DMS53 treated with DMSO at 0.1 percent for 48 hours (cell line): ENCODE data around the gene MED27.

ENCODE experiments used
- DNase-seq: peaks from one replicate; lab custom pipeline; 2025; ENCODE audit not compliant: unreplicated experiment; lab: John Stamatoyannopoulos, UW

Gene MED27, protein sequence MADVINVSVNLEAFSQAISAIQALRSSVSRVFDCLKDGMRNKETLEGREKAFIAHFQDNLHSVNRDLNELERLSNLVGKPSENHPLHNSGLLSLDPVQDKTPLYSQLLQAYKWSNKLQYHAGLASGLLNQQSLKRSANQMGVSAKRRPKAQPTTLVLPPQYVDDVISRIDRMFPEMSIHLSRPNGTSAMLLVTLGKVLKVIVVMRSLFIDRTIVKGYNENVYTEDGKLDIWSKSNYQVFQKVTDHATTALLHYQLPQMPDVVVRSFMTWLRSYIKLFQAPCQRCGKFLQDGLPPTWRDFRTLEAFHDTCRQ

DNA sequence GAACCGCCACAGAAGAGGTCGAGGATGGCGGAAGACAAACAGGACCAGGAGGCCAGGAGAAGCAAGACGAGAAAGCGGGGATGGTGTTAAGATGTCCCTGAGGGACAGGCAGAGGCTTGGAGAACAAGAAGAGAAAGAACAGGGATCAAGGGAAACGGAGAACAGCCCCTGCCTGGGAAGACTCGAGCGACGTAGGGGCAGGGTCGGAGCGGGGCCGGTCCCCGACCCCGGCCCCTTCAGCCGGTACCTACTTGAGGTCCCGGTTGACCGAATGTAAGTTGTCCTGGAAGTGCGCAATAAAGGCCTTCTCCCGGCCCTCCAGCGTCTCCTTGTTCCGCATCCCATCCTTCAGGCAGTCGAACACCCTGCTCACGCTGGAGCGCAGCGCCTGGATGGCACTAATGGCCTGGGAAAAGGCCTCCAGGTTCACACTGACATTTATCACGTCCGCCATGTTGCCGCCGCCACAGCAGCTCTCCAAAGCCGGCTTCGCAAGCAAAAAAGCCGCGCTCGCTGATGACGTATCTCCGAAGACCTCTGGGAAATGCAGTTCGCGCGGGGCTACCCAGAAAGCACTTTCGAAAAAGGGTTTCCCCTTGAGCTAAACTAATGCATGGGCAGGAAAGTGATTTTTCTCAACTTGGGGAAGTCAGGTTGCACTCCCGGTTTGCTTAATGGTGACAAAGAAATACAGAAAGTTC, at the start of gene MED27:
TSS of gene MED27 (minus strand) at position 477 of the 701 bp plus-strand sequence. CDS start at position 454, 23 bp downstream.
- peak; percentile 82 for DNase-seq

DNA sequence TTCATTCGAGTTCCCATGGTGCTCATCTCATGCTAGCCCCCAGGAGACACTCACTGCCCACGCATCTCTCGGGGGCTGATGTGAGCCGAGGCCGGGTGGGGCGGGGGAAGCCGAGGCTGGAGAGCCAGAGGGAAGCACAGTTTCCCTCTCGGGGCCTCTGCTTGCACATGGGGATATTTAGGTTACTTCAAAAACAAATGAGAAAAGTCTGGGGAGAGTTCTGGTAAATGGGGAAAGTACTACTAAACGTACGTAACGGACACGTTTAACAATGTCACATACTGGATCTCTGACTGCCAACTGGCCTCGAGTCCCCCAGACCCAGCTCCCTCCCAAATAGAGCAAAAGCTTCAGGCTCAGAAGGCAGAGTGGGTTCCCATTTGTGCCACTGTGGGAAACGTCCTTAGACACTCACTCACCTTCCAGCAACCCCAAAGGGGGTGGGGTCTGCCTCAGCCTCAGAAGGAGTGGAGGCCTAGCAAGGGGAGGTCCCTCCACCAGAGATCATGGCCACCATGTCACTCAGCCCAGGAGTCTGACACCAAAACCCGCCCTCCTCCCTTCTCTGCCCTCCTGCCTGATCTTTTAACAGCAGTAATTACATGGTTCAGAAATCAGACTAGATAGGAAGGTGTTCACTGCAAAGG, 48.3 kb upstream of the MED27 start:
- no peak for DNase-seq

DNA sequence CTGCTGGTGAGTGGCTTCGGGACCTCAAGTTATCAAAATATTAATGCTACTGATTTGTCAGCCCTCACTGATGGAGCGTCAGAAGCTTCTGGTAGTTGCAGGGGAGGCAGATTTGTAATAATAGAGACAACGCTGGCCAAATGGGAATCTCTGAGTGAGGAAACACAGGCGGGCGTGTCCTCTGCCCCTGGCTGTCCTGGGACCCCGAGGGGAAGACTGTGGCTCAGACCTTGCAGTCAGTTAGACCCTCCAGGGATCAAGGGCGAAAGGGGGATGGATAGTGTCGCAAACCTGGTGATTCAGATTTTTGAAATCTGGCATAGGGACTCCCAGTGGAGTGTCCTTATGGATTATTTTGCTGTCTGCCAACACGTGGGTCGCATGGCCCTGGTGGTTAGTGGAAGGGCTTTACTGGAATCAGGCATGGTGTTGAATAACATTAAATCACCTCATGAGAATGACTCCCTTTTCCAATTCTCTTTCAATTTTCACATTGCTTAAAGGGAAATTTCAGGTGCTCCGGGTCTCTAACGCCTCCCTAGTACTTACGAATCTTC, 47.1 kb upstream of the MED27 start:
- no peak for DNase-seq

DNA sequence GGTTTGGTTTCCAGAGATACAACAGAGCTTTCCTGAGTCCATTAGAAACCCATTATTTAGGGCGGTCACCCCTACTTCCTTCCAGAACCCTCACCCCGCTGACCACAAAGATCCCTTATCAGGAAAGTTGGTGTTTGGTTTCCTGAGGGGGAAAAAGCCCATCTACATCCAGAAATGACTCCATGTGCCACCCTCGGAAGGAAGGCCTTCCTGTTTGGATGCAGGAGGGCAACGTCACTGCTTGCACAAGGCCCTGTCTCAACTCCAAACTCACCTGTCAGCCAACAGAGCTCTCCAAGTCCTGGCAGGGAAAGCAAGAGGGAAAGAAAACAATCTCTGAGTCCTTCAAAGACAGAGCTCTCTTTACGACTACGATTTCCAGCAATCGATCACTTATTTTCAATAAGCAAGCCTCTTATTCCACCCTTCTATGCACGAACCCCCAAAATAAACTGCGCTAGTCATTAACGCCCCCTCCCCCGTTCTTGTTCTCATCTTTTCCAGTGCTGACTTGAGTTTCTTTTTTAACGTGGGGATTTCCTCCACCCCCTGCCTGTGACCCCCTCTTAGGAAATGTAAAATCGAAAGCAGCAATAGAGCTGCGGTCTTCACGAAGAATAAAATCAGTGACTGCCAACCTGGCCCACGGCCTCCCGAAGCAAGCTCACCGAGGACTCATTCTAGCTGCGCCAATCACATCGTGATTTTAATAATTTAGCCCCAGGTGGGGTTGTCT, 46.4 kb upstream of the MED27 start:
- DNase-seq: no peak

DNA sequence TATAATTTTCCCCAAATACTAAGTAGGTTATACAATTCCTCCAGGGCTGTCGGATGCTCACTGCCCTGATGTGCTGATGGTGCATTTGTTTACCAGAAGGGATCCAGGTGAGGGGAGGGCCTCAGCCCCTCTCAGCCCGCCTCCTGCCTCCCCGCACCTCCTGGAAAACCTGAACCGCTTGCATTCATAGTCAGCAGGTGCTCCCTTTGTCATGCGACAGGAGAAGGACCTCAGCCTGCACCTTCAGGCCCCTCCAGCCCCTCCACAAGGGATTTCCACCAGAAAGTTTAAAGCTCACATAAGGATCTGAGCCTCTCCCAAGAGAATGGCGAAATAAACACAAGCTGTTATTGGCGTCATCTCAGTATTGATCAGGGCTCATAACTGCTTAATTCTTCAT, 45.7 kb upstream of the MED27 start:
- DNase-seq: no peak

DNA sequence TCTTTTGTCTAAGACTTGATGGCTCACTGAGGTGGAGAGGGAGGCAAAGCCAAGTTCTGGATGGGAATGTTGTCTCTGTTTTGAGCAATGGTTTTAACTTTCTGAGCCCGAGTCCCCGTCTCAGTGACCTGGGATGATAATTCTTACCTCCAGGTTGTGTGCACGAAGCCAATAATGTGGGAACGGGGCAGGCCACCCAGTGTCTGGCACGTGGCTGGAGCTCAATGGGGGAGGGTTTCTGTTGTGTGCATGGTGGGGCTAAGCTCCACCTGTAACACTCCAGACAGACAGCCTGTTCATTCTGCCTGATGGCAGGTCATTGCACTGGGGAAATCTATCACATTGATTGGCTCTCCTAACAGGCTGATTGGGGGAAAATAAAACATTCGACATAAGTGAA, 45.1 kb upstream of the MED27 start:
- DNase-seq: no peak

DNA sequence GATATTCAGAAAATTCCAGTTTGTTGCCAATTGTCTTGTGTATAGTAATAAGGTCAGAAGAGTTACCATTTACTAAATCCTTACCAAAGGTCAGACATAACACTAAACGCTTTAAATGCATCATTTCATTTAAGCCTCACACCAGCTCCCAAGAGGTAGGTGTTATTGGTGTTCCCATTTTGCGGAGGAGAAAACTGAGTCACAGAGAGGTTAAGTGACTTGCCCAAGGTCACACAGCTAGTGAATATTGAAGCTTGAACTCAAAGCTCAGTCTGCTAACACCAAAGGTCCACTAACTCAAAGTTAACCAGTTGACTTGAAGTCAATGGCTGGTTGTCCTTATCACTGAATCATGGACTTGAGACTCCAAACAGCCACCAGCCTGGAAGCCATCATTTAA, 41.4 kb upstream of the MED27 start:
- no peak for DNase-seq

DNA sequence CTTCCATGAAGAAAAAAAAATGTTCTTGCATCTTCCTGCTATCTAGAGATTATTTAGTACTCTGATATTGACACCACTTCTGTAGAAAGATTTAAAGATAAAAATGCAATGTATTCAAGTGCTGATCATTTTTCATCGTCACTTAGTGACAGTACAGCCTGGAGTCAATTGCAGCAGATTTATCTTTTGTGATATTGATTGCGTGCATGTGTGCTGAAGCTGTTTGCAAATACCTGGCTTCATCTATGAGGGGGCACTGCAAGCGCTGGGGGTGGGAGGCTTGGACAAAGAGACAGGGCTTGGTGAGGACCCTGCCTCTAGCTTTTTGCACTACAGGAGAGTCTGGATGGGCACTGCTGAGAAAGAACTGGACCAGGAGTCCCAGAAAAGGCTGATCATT, 38.0 kb upstream of the MED27 start:
- no peak for DNase-seq

DNA sequence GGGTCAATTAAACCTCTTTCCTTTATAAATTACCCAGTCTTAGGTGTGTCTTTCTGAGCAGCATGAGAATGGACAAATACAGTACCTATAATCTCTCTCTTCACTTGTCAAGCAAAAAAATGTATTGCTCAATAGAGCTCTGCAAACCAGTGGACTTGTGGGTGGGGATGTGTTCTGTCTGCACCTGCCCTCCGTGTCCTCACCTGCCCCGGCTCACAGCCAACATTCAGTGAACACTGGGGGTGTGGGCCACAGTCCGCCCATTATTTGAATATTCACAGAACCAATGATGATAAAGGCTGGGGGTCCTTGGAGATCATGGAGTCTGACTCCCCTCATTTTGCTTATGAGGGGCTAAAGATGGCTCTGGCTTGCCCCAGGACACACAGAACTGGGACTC, 36.9 kb upstream of the MED27 start:
- no peak for DNase-seq

DNA sequence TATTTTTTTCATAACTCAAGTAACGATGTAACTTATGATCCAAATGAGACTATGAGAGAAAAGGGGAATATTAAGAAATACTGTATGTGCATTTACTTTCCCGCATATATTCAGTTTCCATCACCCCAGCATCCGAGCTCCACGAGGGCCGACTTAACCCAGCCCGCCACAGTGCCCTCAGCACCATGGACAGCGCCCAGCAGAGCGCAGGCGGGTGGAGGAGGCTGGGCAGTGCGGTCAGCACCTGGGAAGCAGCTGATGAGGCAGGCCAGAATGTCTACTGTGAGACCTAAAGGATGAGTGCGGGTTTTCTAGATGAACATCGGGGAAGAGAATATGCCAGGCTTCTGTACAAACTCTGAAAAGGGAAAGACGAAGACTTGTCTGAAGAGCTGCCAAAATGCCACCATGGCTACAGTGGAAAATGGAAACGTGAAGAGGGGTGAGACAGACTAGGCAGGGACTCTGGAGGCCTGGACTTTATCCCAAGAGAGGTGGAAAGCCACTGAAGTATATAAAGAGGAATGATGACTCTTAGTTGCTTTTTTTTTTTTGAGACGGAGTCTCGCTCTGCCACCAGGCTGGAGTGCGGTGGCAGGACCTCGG, 34.5 kb upstream of the MED27 start:
- DNase-seq: no peak

DNA sequence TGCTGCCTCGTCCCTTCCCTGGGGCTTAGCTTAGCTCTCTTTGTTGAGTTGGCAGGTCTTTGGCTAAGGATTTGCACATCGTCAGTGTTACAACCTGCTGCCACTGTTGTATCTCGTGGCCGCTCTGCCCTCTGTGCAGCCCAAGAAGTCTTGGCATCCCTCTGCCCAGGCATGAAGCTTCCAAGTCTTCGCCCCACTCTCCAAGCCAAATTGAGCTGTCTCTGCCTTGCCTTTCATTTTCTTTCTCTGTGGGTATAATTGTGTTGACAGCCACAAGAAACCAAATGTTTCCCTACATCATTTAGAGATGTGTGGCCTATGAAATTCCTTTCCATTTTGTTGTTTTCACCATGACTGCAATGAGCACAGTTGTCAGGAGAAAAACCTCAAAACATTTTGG, 29.6 kb upstream of the MED27 start:
- DNase-seq: no peak

DNA sequence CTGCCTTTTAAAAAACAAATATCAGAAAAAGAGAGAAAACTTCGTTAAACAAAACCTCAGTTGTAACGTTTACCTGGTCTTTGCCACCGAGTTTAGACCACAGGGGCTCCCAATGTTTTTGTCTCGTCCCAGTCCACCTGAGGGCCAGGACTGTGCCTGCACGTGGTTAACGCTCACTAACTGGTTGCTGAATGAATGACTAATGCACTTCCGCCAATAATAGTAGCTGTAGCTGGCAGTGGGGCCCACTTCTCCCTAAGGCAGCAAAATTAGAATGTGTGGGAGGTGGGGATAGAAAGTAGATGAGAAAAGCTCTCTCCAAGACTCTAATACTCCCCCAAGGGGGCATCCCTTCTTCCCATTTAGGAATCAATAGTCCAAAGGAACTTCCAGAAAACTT, 29.1 kb upstream of the MED27 start:
- no peak for DNase-seq

DNA sequence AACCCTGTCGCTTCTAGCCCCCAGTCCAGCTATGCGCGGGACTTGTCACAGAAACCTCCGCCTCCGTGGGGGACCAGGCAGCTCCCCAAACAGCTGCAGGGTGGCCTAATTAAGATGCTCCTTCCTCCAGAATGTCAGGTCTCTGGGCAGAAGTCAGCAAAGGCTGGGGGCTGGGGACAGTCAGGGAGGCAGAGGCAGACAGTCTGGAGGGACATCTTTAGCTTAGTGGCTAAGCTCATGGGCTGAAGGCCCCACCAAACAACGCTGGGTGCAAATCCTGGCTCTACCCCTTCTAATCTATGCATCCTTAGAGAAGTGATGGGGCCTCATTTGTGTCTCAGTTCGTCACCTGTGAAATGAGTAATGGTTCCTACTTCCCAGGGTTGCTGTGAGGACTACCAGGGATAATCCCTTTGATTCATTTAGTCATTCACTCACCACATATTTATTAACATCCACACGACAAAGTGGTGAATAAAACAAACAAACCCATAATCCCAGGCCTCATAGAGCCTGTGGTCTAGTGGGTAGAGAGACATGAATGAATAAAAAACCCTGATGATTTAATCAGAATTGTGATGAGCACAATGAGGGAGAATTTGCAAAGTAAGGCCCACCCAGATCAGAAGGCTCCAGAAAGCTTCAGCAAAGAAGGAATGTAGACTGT, 20.2 kb upstream of the MED27 start:
- DNase-seq: no peak

DNA sequence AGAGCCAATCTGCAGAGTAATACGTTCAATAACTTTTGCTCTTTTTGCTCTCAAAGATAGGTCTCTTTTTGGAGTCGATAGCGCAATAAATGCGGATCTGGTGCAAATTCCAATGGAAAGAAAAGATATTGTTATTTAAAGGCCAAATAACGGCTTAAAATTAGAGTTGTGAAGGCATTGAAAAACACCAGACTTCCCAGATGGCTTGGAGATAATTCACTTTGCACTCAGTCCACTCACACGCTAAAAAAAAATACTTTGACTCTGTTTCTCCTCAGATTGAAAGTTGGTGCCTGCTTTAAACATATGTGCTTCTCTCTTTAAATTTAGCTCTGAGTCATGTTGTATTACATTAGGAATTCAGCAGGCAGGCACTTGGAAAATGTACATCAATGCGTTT, 19.5 kb upstream of the MED27 start:
- DNase-seq: no peak

DNA sequence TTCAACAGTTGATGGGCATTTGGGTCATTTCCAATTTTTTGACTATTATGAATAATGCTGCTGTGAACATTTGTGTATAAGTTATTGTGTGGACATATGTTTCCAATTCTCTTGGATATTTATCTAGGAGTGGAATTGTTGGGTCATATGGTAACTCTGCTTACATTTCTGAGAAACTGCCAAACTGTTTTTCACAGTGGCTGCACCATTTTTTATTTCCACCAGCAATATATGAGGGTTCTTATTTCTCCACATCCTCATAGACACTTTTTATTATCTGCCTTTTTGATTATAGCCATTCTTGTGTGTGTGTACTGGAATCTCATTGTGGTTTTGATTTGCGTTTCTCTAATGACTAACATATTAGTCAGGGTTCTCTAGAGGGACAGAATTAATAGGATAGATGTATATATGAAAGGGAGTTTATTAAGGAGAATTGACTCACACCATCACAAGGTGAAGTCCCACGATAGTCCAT, 14.7 kb upstream of the MED27 start:
- no peak for DNase-seq

DNA sequence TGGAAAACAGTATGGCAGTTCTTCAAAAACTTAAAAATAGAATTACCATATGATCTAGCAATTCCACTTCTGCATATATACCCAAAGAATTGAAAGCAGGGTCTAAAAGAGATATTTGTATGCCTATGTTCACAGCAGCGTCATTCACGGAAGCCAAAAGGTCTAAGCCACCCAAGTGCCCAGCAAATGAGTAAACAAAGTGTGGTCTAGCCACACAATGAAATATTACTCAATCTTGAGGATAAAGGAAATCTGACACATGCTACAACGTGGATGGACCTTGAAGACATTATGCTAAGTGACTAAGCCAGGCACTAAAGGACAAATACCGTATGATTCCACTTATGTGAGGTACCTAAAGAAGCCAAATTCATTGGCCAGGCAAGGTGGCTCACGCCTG, 11.1 kb upstream of the MED27 start:
- no peak for DNase-seq

DNA sequence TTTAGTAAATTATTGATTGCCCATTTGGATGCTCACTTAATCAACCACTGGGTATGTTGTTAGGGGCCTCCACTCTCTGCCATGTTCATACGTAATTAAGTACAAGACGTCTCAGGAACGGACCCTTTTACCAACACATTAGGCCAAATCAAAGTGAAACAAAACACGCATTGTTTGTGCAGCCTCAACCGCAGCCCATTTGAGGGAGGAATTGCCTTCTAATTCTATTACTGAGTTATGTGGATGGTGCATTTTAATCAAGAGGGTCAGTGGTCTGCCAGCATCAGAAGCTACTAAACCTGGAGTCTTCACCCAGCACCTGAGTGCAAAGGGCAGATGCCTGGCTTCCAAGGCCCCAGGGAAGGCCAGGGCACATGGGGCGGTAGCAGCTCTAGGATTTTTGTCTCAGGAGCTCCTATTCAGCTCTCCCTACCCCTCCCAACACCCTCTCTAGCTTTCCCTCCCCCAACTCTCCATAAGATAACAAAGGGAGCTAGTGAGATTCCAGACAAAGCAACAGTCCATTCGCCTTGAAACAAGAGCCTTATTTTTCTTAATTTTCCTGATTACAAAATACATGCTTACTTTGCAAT, 7.9 kb upstream of the MED27 start:
- DNase-seq: no peak

DNA sequence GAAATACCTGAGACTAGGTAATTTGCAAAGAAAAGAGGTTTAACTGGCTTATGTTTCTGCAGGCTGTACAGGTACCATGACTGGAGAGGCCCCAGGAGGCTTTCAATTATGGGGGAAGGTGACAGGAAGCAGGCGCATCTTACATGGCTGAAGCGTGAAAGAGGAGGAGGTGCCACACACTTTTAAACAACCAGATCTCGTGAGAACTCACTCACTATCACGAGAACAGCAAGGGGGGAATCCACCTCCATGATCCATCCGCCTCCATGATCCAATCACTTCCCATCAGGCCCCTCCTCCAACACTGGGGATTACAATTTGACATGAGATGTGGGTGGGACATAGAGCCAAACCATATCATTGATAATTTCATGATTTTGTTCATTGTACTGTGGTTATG, 2.5 kb upstream of the MED27 start:
- DNase-seq: no peak

DNA sequence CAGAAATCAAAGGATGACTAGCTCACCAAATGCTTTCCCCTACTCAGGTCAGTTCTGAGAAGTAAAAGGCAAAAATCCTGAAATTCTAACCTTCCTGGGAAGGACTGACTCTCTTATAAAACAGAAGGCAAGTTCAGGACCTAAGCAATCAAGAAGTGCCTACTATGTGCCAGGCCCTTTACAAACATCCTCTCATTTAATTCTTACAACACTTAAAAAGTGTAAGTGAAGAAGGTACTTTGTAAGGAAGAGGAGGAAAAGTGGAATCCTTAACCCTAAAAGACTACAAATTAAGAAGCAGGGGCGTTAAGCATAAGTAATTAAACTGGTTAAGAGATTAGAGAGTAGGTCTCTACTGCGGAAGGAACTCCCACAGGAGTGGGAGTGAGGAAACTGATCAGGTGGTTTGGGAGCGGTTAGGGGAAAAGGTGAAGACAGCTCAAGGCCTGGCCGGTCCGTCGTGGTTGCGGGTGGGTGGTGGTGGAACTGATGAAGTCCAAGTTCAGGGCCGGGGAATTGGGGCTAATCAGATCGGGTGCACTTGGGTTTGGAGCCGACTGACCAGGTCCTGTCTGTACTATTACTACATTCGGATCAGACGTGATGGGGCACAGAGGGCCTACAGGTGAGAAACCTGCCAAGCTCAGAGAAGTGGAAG, 839 bp downstream of the MED27 start:
- no peak for DNase-seq
